ENCODE measurements around the gene PTPRZ1. TPM values are rescaled to one million over a fixed set of nuclear protein-coding genes. Genes with fewer than 3 reads are reported as not detected.

PTPRZ1 gene
- total and polyA plus RNA-seq, 2 of the 8 experiments (the other 6 are each of a cell fraction or from before 2014, with no cell fraction given), result 112 to 135 TPM

- Histone ChIP-seq H2AK5ac (ENCODE audit: low read depth, low read length) (no peak overlapping the region), H3K4me3 (ENCODE audit: extremely low read depth in 1 of 4, insufficient read depth in 2 of 4, low read depth in 3 of 4, low read length in 4 of 4) (no peak overlapping the region), H3K4ac (replicated peaks; ENCODE audit: insufficient read length, low read depth, low read length) (no peak overlapping the region), H3K9me3 (ENCODE audit: insufficient read depth in 2 of 2, low read depth in 1 of 2, low read length in 1 of 2) (no peaks in the 10 kb centered on the region), H3K27me3 (replicated peaks in 1 of 4; ENCODE audit: control insufficient read depth in 3 of 4, extremely low read depth in 1 of 4, insufficient read depth in 3 of 4, low read length in 3 of 4) (no peaks in the 10 kb centered on the region), H3K79me1 (ENCODE audit: low read depth, low read length) (no peaks in the 10 kb centered on the region), H4K5ac (ENCODE audit: insufficient read length, low read depth, low read length) (no peak overlapping the region), H2BK12ac (ENCODE audit: low read depth, low read length) (no peak overlapping the region), H3K27ac (ENCODE audit: low read depth, low read length) (no peak overlapping the region), H3K79me2 (ENCODE audit: control insufficient read depth in 1 of 2, insufficient read depth in 2 of 2, low read length in 2 of 2) (no peaks in the 10 kb centered on the region), H3K9ac (replicated peaks in 1 of 4; ENCODE audit: extremely low read depth in 1 of 4, low read depth in 3 of 4, low read length in 3 of 4) (no peak overlapping the region), H4K8ac (ENCODE audit: extremely low read depth, insufficient read depth, low read length) (no peak overlapping the region), H2BK20ac (ENCODE audit: low read length) (no peak overlapping the region), H3K36me3 (ENCODE audit: control insufficient read depth in 2 of 4, insufficient read depth in 4 of 4, low read length in 3 of 4) (no peaks in the 10 kb centered on the region), H3K56ac (replicated peaks; ENCODE audit: insufficient read length, low read depth, low read length) (no peak overlapping the region), H2BK15ac (ENCODE audit: low read length) (no peak overlapping the region), H3K23ac (ENCODE audit: insufficient read length) (no peak overlapping the region), H4K20me1 (replicated peaks in 1 of 2; ENCODE audit: control insufficient read depth in 1 of 2, insufficient read depth in 2 of 2, low read length in 2 of 2) (no peaks in the 10 kb centered on the region), H4K91ac (replicated peaks; ENCODE audit: insufficient read length, low read length) (no peak overlapping the region), H3K23me2 (ENCODE audit: low read depth, low read length) (no peaks in the 10 kb centered on the region; the same call in 1 of the 2 replicates), H2AFZ (ENCODE audit: low read length) (no peak overlapping the region), H2BK5ac (ENCODE audit: low read depth, low read length) (no peak overlapping the region), H3K18ac (ENCODE audit: extremely low read depth, low read length) (no peak overlapping the region), H3K14ac (ENCODE audit: insufficient read length) (no peak overlapping the region), H2BK120ac (replicated peaks; ENCODE audit: low read depth, low read length) (no peak overlapping the region), H3K4me1 (replicated peaks in 1 of 4; ENCODE audit: control insufficient read depth in 3 of 4, insufficient read depth in 4 of 4, low read length in 3 of 4) (no peaks in the 10 kb centered on the region), H3K4me2 (ENCODE audit: insufficient read depth in 1 of 2, low read depth in 2 of 2, low read length in 2 of 2) (no peak overlapping the region)
- WGBS, 2 experiments (ENCODE audit: extremely low coverage in 1 of 2, insufficient coverage in 1 of 2, insufficient read length in 1 of 2, insufficient replicate concordance in 2 of 2, low coverage in 1 of 2, low lambda C conversion rate in 2 of 2, missing lambda C conversion rate in 1 of 2), result 90% methylated on average over 8 of the region's 8 CpGs; no CpG with 5 or more reads in 1 of the 2 experiments
- no peak for TF ChIP-seq KDM4A (IDR thresholded peaks at IDR 0.05; ENCODE audit: low read depth, low read length, severe bottlenecking)
- no peak for TF ChIP-seq NANOG (IDR thresholded peaks at IDR 0.05; ENCODE audit: insufficient read depth, low read depth, low read length, poor library complexity, severe bottlenecking)
- TF ChIP-seq MAFK (IDR thresholded peaks at IDR 0.05; ENCODE audit: low read depth, low read length), result no peak
- TF ChIP-seq SP2 (IDR thresholded peaks at IDR 0.05; ENCODE audit: low read length), result no peak
- no peak for TF ChIP-seq E2F6 (IDR thresholded peaks at IDR 0.05)
- no peak for TF ChIP-seq ATF3 (IDR thresholded peaks at IDR 0.05; ENCODE audit: insufficient read depth, low read depth, low read length)
- no peak for TF ChIP-seq SIN3A (conservative IDR thresholded peaks at IDR 0.05 in 1 of 2, IDR thresholded peaks at IDR 0.05 in 1 of 2; ENCODE audit: low read depth in 1 of 2, low read length in 2 of 2)
- TF ChIP-seq RFX5 (IDR thresholded peaks at IDR 0.05; ENCODE audit: borderline replicate concordance, low read depth, low read length), result no peak
- TF ChIP-seq CEBPB (IDR thresholded peaks at IDR 0.05; ENCODE audit: low read depth, low read length), result no peak
- no peak for TF ChIP-seq TBP (IDR thresholded peaks at IDR 0.05; ENCODE audit: low read depth, low read length)
- no peak for FAIRE-seq
- POLR2A ChIA-PET (ENCODE audit: partially characterized antibody), result interaction anchor here (0.7 kb wide), 1 partner anchor 10 kb away, joined by 3 read pairs; no protein-coding TSS in a partner anchor
- no peak for DNase-seq (ENCODE audit: low read depth in 1 of 2, low spot score in 2 of 2)
- CTCF ChIA-PET (ENCODE audit: partially characterized antibody), result interaction anchor here (1.3 kb wide), 1 partner anchor 82 kb away, joined by 3 read pairs; no protein-coding TSS in a partner anchor
These were observed 40.6 kb upstream of the PTPRZ1 start for GRCh38 chr7:121832347-121832746.

Data from H1 (cell line).